Hippocampal formation (tissue), 2 donors: ENCODE results near the gene CST2.
"Not testable (repeated sequence)": the region's sequence is repeated elsewhere in the genome, so short reads cannot be mapped to it uniquely, and the experiment has no call there.

Experiments
- DNase-seq, 2 donors: peaks; one replicate each; lab custom pipeline; 2025; lab: John Stamatoyannopoulos, UW

Gene CST2, protein sequence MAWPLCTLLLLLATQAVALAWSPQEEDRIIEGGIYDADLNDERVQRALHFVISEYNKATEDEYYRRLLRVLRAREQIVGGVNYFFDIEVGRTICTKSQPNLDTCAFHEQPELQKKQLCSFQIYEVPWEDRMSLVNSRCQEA

GRCh38 chr20:23826541-23827021, at the start of gene CST2:
Gene CST2 (minus strand): TSS chr20:23826729. CDS start chr20:23826660, 69 bp downstream.
- no peak for DNase-seq

GRCh38 chr20:23875606-23876237, 49.2 kb upstream of the CST2 start:
- DNase-seq, result no peak

- peak in 1 of 2 donors; percentile 22 for DNase-seq
Observed at GRCh38 chr20:23874747-23875146, 48.2 kb upstream of the CST2 start.

DNA sequence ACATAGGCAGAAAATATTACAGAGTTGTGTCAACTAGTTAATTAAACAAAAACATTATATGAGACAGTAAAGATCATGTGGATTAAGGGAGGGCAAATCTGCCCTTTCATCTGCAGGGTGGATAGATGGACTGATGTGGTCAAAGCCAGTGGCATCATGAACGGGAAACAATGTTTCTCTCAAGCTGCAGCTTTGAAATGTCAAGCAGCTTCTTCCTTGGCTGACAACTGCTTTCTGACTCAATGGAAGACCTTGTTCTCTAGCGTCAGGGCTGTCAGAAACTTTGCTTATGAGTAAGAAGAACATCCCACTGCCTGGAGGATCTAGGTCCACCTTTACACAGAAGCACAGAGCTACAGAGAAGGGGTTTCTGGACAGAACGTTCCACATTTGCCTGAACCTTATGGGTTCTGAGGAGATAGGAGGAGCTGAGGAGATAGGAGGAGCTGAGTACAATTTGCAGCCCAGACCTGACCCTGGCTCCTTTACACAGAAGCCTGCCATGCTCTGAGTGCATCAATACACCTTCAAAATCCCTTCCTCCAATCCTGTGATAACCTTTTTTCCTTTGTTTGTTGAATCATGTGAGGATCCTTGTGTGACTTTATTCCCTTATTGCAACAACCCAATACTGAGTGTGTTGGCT, 47.0 kb upstream of the CST2 start:
- DNase-seq, result no peak

GRCh38 chr20:23872065-23872464, 45.5 kb upstream of the CST2 start:
- DNase-seq, result no peak

DNA sequence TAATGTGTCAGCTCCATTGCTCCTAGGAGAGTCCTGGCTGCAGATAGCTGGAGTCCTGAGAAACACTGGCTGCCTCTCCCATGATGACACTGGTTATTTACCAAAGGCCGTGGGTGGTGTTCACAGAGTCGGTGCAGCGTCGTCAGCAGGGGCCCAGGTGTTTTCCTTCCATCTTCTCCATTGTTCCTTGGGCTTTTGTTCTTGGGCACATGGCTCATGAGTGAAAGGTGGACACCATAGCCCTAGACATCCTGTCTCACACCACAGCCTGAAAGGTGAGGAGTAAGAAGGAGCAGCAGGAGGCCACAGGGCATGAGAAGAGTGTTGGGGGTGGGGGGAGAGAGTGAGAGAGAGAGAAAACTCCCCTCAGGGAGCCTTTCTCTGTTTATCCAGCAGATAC, 43.9 kb upstream of the CST2 start:
- DNase-seq, result no peak

DNA sequence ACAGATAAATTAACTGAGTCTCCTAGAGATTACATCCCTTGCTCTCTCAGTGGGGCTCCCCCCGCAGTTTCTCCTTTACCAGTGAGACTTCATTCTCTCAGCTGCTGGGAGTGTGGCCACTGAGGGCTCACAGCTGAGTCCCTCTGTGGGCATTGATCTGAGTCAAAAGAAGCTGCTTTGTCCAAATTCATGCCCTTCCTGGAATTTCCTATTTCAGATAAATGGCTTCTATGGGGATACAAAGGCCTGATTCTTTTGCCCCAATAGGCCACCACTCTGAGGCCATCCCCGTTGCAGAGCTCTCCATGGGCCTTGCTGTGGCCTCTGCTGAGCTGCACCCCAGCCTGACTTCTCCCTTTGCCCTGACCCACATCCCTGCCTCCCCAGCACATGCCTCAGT, 43.0 kb upstream of the CST2 start:
- DNase-seq, result peak; percentile 3 to 20

GRCh38 chr20:23868321-23868720, 41.8 kb upstream of the CST2 start:
- no peak for DNase-seq

GRCh38 chr20:23867152-23867776, 40.7 kb upstream of the CST2 start:
- no peak for DNase-seq

GRCh38 chr20:23860771-23861170, 34.2 kb upstream of the CST2 start:
- DNase-seq, result not testable (repeated sequence)

DNA sequence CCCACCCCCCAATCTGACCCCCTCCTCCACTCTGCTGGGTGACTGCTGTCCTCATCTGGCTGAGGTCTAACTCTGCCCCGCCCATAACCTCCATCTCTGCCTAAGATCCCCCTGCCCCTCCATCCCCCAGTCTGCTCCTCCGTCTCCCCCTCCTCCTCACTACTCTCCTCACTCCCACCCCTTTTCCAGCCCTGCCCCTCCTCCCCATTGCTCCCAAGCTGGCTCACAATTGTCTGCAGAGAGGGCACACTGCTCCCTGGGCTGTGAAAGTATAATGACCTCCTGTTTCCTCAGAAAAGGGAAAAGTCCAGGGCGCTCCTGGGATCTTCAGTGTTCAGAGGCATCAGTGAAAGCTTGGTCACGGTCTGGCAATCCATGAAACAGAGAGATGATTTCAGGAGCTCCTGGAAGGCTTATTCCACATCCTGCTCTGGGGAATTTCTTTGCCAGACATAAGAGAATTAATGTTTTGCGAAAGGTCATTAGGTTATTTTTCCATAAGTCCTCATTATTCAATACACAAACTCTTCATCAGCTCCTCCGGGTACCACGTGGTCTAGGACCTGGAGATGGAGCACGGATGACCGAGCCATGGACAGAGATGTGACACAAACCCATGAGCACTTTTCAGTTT, 31.6 kb upstream of the CST2 start:
- DNase-seq, result no peak

- no peak for DNase-seq
Observed at GRCh38 chr20:23856736-23857135, 30.2 kb upstream of the CST2 start.

DNA sequence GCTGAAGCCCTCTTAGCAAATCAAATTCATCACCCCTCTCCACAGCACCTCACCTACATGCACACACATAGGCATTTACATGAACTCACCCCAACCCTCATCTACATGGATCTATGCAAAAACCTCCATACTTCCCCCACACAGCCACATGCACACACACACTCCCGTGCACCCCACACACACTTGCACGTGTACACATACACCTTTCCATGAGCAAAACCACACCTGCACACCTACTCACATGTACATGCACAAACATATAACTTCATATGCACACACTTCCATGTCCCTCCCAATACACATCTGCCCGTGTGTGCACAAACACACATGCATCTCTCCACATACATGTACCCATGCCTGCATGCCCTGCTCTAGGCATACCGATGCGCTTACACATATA, 29.7 kb upstream of the CST2 start:
- DNase-seq, result no peak

DNA sequence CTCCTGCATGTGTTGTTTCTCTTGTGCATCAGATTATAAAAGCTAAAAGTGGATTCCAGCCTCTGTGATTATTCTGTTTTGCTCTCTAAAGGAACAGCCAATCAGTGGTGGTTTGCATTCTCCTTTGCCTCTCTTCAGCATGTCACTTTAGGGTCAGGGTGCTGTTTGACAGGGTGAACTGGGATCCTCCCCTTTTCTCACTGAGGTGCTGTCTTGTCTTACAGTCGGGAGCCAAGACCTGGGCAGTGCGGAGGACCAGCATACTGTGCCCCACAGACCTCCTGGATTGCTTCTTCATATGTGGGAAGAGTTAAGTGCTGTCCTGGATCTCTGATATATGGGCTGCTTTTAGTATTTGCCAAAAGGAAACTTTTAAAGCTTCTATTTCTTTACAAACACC, 15.2 kb upstream of the CST2 start:
- no peak for DNase-seq

GRCh38 chr20:23835716-23836115, 9.2 kb upstream of the CST2 start:
- DNase-seq, result no peak

GRCh38 chr20:23832775-23833513, 6.4 kb upstream of the CST2 start:
- DNase-seq, result no peak

- not testable (repeated sequence) for DNase-seq
Observed at GRCh38 chr20:23831961-23832360, 5.4 kb upstream of the CST2 start.

- DNase-seq, result no peak
Observed at GRCh38 chr20:23823621-23824324, 2.8 kb downstream of the CST2 start.

DNA sequence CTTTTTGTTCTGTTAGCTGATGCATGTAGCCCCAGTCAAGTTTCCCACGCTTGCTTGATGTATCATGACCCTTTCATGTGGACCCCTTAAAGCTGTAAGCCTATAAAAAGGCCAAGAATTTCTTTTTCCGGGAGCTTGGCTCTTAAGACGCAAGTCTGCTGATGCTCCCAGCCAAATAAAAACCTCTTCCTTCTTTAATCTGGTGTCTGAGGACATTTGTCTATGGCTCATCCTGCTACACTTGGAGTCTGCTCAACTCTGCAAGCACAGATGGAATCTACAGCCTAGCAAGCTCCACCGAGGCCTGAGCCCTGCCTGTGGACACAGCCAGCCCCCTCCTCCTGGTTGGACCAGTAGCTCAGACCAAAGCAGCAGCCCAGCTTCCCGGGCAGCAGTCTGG, 3.4 kb downstream of the CST2 start:
- DNase-seq, result no peak

- no peak for DNase-seq
Observed at GRCh38 chr20:23820493-23820892, 6.0 kb downstream of the CST2 start.

DNA sequence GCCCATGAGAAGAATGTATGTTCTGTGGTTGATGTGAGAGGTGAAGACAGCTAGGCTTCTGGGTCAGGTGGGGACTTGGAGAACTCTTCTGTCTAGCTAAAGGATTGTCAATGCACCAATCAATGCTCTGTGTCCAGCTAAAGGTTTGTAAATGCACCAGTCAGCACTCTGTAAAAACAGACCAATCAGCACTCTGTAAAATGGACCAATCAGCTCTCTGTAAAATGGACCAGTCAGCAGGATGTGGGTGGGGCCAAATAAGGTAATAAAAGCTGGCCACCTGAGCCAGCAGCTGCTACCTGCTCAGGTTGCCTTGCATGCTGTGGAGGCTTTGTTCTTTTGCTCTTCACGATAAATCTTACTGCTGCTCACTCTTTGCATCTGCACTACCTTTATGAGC, 15.0 kb downstream of the CST2 start:
- DNase-seq, result not testable (repeated sequence)
